GM18858 (cell line): ENCODE data around the gene ITGB7.

Experiments
- ATAC-seq: cut with Tn5 transposase; IDR thresholded peaks from one replicate; pipeline ENCODE4 v1.9.1; 2021; ENCODE audit not compliant: unreplicated experiment

Gene ITGB7

GRCh38 chr12:53199700-53200099 is 7.4 kb downstream of the ITGB7 start:
- no peak for ATAC-seq

DNA sequence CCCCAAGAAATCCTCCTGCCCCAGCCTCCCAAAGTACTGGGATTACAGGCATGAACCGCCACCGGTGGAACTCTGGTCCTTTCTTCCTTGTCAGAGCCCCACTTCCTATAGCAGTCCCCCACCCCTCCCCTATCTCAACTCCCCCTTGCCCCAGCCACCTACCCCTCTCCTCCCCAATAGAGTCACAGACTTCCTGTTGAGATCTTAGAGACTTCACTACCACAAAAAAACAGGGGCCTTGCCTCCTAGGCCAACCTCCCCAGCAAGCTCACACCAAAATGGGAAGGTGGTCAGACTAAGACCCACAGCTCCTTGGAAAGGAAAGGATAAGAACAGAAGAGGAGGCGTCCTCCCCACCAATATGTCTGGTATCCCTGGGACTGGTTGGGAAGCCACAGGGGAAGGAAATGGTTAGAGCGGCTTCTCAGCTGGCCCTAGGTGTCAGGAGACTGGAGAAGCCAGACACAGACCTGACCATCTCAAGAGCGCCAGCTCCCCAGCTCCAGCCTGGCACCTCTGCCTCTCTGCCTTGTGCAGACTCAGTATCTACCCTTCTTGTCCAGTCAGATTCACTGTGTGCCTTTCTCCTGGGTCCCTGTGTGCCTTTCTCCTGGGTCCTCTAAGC is 8.5 kb downstream of the ITGB7 start:
- ATAC-seq = no peak

DNA sequence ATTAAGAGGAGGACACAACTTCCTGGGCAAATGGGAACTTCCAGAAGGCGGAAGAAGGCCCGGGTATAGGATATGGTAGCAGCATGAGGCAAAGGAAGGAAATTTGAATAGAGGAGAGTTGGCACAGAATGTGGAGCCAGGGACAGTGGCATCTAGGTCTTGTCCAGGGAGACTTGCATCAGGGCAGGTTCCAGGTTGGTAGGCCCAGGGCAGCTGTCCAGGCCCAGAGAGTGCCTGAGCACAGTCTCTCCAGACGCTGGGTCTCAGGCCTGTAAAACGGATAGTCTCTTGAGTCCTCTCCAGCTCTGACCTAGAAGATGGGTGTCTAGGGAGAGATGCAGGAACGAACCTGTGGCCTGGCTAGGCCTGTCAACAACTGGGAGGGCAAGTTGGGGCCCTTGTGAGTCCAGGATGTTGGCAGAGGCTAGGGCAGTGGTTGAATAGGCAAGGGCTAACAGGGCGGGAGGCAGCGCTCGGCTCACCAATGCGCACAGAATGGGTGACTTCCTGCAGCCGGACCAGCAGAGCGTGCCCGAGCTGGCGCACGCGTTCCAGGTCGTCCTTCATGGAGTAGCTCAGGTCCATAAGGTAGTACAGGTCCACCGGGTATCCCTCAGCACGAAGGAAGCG is 9.9 kb downstream of the ITGB7 start:
- no peak for ATAC-seq

DNA sequence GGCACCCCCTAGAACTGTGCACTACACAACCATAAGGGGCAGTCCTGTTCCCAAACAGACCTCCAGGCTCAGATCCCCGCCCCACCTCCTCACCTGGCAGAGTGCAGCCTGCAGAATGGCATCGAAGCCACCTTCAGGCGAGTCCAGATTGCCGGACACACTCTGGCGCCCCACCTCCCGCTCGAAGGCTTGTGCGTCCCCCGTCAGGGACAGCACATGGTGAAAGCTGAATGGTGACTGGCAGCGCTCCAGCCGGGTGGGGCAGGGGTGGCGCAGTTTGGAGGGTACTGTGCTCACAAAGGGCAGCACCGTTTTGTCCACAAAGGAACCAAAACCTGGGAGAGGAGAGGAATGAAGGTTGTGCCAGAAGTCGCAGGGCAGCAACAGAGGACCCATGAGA is 10.6 kb downstream of the ITGB7 start:
- no peak for ATAC-seq

DNA sequence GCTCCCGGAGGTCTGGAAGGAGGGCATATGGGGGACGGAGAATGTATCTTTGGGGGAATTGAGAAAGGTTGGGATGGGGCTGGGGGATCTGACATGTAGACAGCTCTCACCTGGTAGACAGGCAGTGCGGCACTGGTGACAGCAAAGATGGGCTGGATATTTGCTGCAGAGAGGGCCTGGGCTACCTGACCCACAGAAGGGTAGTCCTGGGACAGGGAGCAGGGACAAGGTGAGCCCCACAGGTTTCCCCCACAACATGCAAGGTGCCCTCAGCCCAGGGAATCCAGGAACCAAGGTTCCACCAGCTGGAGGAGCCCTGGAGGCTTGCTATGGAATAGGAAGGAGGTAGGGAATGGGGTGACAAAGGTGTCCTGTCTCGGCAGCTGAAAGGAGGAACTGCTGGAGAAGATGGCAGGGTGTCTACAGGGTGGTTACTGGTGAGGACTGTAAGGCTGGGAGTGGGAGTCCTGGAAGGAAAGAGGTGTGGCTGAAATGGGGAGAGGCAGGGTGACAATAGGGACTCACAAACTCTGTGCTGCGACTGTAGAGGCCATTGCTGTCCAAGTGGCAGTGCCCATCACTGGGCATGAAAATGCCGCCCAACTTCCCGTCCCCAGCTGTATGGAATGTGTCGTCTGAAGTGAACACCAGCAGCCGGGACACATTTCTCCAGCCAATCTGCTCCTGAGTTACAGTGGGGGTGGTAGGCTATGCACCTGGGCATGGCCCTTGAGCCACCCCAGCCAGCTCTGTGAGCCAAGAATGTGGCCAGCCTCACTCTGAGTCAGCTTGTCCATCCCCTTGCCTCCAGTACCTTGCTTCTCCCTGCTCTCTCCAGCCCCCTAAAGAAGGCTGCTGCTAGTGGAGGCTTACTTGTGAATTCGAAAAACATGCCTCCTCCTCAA is 11.3 kb downstream of the ITGB7 start:
- ATAC-seq = no peak

DNA sequence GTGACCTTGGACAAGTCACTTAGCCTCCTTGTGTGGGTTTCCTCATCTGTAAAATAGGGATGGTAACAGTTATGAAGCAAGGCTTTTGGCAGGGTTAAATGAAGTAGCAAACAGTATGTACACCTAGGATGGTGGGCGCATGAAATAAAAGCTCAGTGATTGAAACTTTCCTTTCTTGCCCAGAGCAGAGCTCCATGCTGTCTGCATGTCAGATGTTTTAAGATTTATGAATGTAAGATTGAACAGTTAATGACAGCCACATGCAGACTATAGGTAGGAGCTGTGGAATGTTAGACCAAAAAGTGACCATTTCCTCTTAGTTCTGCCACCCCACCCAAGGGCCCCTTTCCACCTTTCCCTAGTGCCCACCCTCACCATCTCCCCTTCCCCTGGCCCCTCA is 12.1 kb downstream of the ITGB7 start:
- no peak for ATAC-seq

DNA sequence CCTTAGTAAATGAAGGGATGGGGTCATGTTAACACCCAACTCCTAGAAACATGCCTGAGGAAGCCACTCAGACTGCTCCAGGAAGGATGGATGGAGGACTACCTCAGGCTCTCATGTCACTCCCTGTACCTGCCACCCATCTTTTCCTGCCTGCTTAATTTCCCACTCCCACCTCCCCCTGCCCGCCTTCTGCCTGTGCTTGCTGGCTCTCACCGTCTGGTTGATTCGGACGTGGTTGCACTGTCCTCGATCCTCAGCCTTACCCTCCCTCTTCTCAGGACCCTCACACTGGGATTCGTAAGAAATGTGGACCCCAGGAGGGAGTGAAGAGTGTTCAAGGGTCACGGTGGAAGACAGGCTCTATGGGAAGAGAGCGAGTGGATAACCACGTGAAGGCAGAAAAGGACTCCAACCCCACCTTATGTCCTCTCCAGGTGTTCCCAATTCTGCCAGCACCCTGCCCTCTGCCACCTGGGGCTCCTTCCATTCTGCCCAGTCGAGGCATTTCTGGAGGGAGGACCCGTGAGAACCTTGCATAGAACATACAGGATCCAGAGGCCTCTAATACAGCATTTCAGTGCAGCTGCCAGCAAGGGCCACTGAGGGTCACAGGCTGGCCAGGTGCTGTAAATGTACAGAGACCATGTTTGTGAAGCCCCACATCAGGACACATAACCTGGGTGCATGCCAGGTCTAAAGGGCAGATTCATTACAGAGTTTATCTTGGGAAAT is 12.9 kb downstream of the ITGB7 start:
- no peak for ATAC-seq

DNA sequence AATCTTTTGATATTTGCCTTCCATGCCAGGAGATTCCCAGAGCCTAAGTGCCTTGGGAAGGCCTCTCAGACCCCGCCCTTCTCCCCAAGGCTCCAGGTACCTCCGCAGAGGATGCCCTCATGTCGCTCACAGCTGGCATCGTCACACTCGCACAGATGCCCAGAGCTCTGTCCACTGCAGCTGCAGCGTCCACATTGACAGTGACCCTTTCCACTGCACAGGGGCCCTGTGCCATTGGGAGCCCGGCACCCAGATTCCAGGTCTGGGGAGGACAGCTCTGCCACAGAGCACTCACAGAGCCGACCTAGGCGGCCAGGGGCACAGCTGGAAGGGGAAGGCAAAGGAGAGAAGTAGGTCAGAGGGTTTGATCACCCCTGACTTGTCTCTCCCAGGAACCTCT is 14.0 kb downstream of the ITGB7 start:
- no peak for ATAC-seq

GRCh38 chr12:53192531-53193021 is 14.5 kb downstream of the ITGB7 start:
- no peak for ATAC-seq

- no peak for ATAC-seq
These were observed 15.0 kb downstream of the ITGB7 start for GRCh38 chr12:53191885-53192530.

GRCh38 chr12:53191096-53191884 is 15.8 kb downstream of the ITGB7 start:
- ATAC-seq = no peak

- no peak for ATAC-seq
These were observed 16.8 kb downstream of the ITGB7 start for GRCh38 chr12:53190108-53190729.

DNA sequence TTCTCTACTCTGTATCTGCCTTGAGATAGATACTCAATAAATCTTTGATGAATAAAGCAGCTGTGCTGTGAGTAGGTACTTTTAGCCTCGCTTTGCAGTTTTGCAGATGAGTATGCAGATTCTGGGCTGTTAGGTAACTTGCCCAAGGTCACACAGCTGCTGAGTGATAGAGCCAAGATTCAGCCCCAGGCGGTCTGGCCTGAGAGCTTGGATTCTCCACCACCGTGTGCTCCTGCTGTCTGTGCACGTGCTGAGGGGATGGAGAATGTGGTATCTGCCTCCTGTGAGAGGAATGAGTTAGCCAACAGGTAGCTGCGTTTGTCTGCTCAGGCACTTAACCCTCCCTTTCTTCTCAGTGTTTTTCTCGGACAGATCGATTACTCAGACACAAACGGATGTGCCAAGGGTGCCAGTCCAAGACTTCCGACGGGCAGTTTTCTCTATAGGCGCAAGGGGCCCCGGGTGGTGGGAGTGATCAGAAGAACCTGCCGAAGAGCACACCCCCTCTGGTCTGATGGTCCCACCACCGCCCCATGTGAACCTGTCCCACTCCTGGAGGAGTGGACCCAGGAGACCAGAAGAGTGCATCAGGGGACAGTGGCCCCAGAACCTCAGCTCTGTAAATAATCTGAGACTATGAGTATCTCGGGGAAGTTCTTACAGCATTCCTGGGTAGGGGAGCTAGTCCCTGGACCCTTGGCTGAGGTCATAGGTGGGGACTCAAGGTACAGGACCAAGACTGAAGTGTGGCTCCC is 19.7 kb downstream of the ITGB7 start:
- ATAC-seq = no peak

GRCh38 chr12:53186745-53187144 is 20.3 kb downstream of the ITGB7 start:
- no peak for ATAC-seq

DNA sequence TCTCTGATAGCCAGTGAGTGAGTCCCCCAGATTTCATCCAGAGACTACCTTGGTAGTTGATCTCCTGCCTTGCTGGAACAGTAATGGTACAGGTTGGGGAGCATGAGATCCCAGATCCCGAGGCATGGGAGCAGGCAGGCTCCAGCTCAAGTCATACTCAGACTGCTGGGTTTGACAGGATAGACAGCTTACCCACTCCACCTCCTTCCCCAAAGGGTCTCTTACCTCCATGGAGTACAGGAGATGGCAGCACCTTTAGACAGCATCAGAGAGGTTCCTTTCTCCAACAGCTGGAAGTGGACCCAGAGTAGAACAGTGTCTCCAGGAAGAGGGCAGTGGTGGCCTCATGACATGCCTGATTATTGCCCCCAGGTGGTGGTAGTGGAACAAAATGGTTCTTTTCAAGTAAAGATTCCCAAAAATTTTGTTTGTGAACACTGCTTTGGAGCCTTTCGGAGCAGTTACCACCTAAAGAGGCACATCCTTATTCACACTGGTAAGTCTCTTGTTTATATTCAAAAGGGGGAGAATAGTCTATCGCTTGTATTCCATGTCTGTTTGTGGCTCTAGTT is 21.4 kb downstream of the ITGB7 start:
- no peak for ATAC-seq

GRCh38 chr12:53184828-53185227 is 22.2 kb downstream of the ITGB7 start:
- no peak for ATAC-seq

GRCh38 chr12:53182903-53183302 is 24.1 kb downstream of the ITGB7 start:
- ATAC-seq = no peak

GRCh38 chr12:53181935-53182334 is 25.1 kb downstream of the ITGB7 start:
- ATAC-seq = no peak
